ENCODE results near the gene MRPL21.

The MRPL21 gene

DNA sequence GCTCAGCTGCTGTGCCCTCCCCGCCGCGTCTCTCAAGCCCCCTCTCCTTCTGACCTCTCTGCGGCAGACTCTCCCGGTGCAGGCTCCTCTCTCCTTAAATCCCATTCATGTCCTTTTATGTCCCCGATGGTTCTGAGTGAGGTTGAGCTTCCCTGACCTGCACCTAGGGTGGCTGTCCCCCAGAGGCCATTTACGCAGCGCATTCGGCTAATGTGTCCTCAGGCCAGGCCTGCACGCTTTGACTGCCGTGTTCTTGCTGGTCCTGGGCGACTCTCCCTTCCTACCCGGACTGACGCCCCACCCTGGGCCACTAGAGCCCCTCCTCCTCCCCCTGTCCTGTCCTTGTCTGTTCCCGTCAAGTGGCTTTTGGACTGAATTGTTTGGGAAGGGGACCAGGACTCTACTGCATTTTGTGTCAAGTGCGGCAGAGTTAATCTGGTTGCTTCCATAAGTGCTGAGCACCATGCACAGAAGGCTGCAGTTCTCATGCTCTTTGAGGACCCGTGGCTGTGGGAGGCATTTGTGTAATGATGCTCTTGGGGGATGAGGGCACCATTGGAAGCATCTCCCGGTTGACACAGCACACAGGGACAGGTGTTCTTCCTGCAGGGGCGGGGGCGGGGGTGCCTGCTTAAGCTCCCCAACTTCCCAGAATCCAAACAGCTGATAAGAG, 37.2 kb upstream of the MRPL21 start:
- no peak overlapping the region for H3K4me3 ChIP-seq (ENCODE audit: low read length)
- no peak overlapping the region for H3K9ac ChIP-seq (ENCODE audit: low read depth, low read length)
- H3K9me3 ChIP-seq (replicated peaks; ENCODE audit: low read length) = no peaks in the 10 kb centered on the region
- peaks cover 1% of the 10 kb centered on the region for H3K4me1 ChIP-seq (ENCODE audit: control insufficient read depth, insufficient read depth, low read length)
- H3K36me3 ChIP-seq (ENCODE audit: insufficient read depth, low read length) = peaks cover 30% of the 10 kb centered on the region
- H3K4me2 ChIP-seq (ENCODE audit: low read length) = no peak overlapping the region
- no peaks in the 10 kb centered on the region for H3K27me3 ChIP-seq (ENCODE audit: control insufficient read depth, insufficient read depth, low read length)

DNA sequence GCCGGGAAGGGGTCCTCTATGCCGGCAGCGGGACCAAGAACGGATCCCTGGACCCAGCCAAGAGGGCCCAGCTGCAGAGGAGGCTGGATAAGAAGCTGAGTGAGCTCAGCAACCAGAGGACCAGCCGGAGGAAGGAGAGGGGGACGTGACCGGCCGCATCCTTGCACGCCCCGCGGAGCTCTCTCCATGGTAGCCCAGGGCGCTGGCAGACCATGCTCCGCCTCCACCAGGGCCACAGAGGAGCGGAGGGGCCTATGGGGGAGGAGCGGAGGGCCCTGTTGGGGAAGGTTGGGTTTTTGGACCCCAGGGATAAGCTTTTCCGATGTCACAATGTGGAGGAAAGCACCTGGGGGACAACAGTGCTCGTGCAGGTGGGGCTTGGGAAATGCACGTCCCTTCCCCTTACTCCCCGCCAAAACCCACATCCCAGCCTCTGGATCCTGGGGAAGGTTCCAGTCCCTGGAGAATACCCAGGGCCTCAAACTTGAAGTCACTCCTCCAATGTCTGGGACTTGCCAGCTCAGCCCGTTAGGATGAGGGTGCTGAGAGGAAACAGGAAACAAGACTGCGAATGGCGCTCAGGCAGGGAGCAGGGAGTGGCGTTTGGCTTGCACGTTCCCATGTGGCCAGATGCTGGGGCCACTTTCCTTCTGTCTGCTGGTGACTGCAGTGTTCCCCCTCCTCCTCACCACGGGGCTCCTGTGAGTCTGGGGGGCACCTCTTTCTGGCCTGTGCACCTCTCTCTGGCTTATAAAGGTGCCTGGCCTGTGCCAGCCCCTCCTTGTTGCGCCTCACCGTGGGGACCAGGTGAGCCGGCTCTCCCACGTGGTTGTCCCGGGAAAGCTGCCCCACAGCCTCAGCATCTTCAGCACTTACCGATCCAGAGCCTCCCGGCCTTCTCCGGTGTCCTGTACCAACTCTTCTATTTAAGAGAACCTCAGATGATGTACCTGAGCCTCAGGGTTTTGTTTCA, 36.2 kb upstream of the MRPL21 start:
- H3K9me3 ChIP-seq (replicated peaks; ENCODE audit: low read length) = no peaks in the 10 kb centered on the region
- no peak overlapping the region for H3K4me3 ChIP-seq (ENCODE audit: low read length)
- H3K36me3 ChIP-seq (ENCODE audit: insufficient read depth, low read length) = peaks cover 37% of the 10 kb centered on the region
- no peaks in the 10 kb centered on the region for H3K4me1 ChIP-seq (ENCODE audit: control insufficient read depth, insufficient read depth, low read length)
- H3K9ac ChIP-seq (ENCODE audit: low read depth, low read length) = no peak overlapping the region
- H3K4me2 ChIP-seq (ENCODE audit: low read length) = no peak overlapping the region
- H3K27me3 ChIP-seq (ENCODE audit: control insufficient read depth, insufficient read depth, low read length) = no peaks in the 10 kb centered on the region

- no peaks in the 10 kb centered on the region for H3K9me3 ChIP-seq (replicated peaks; ENCODE audit: low read length)
- no peaks in the 10 kb centered on the region for H3K27me3 ChIP-seq (ENCODE audit: control insufficient read depth, insufficient read depth, low read length)
- H3K4me1 ChIP-seq (ENCODE audit: control insufficient read depth, insufficient read depth, low read length) = no peaks in the 10 kb centered on the region
- H3K4me2 ChIP-seq (ENCODE audit: low read length) = no peak overlapping the region
- no peak overlapping the region for H3K4me3 ChIP-seq (ENCODE audit: low read length)
- H3K36me3 ChIP-seq (ENCODE audit: insufficient read depth, low read length) = peaks cover 40% of the 10 kb centered on the region
- no peak overlapping the region for H3K9ac ChIP-seq (ENCODE audit: low read depth, low read length)
Measured at GRCh38 chr11:68938816-68939582, 35.4 kb upstream of the MRPL21 start.

GRCh38 chr11:68938088-68938487, 34.5 kb upstream of the MRPL21 start:
- Histone ChIP-seq H3K36me3 (ENCODE audit: insufficient read depth, low read length) (peaks cover 43% of the 10 kb centered on the region), H3K9me3 (replicated peaks; ENCODE audit: low read length) (no peaks in the 10 kb centered on the region), H3K27me3 (ENCODE audit: control insufficient read depth, insufficient read depth, low read length) (no peaks in the 10 kb centered on the region), H3K4me1 (ENCODE audit: control insufficient read depth, insufficient read depth, low read length) (no peaks in the 10 kb centered on the region), H3K4me3 (ENCODE audit: low read length) (no peak overlapping the region), H3K9ac (ENCODE audit: low read depth, low read length) (no peak overlapping the region), H3K4me2 (ENCODE audit: low read length) (no peak overlapping the region)

GRCh38 chr11:68936676-68937620, 33.3 kb upstream of the MRPL21 start:
- Histone ChIP-seq H3K27me3 (ENCODE audit: control insufficient read depth, insufficient read depth, low read length) (no peaks in the 10 kb centered on the region), H3K9me3 (replicated peaks; ENCODE audit: low read length) (no peaks in the 10 kb centered on the region), H3K4me2 (ENCODE audit: low read length) (no peak overlapping the region), H3K36me3 (ENCODE audit: insufficient read depth, low read length) (peaks cover 46% of the 10 kb centered on the region), H3K4me3 (ENCODE audit: low read length) (no peak overlapping the region), H3K9ac (ENCODE audit: low read depth, low read length) (no peak overlapping the region), H3K4me1 (ENCODE audit: control insufficient read depth, insufficient read depth, low read length) (no peaks in the 10 kb centered on the region)

GRCh38 chr11:68936358-68936636, 32.7 kb upstream of the MRPL21 start:
- no peak overlapping the region for H3K4me3 ChIP-seq (ENCODE audit: low read length)
- no peak overlapping the region for H3K9ac ChIP-seq (ENCODE audit: low read depth, low read length)
- no peaks in the 10 kb centered on the region for H3K27me3 ChIP-seq (ENCODE audit: control insufficient read depth, insufficient read depth, low read length)
- H3K9me3 ChIP-seq (replicated peaks; ENCODE audit: low read length) = no peaks in the 10 kb centered on the region
- H3K4me1 ChIP-seq (ENCODE audit: control insufficient read depth, insufficient read depth, low read length) = no peaks in the 10 kb centered on the region
- H3K36me3 ChIP-seq (ENCODE audit: insufficient read depth, low read length) = peaks cover 46% of the 10 kb centered on the region
- H3K4me2 ChIP-seq (ENCODE audit: low read length) = no peak overlapping the region

DNA sequence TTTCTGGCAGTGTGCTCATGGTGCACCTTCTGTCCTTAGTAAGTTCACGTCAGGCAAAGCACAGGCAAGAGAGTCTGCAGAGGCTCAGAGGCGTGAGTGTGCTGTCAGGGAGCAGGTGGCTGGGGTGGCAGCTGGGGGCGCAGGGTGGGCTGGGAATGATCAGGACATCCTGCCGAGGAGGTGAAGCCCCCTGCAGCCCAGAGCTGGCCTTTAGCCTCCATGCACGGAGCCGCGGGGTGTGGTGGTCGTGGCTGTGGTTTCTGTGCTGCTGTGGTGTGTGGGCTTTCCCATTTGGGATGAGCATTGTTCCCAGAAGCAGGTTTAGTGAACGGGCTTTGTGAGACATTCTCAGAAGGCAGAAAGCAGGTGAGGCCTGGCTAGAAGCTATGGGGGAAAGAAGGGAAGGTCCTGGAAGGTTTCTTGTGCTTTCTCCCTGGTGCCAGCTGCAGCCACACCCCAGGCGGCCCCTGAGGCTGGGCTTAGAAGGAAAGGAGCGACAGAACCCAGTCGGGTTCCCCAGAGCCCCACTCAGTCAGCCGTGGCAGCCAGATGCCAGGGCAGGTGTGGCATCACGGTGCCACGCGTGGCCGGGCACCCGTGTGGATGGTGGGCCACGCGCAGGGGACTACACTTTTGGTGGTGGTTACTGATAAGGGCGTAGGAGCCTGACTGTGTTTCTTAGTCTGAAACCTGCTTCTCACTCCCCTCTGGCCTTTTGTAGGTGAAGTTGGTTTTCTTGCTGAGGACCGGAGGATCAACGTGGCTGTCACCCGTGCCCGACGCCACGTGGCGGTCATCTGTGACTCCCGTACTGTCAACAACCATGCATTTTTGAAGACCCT, 32.1 kb upstream of the MRPL21 start:
- H3K9me3 ChIP-seq (replicated peaks; ENCODE audit: low read length) = no peaks in the 10 kb centered on the region
- no peaks in the 10 kb centered on the region for H3K27me3 ChIP-seq (ENCODE audit: control insufficient read depth, insufficient read depth, low read length)
- H3K4me1 ChIP-seq (ENCODE audit: control insufficient read depth, insufficient read depth, low read length) = no peaks in the 10 kb centered on the region
- no peak overlapping the region for H3K4me2 ChIP-seq (ENCODE audit: low read length)
- H3K36me3 ChIP-seq (ENCODE audit: insufficient read depth, low read length) = peaks cover 47% of the 10 kb centered on the region
- H3K4me3 ChIP-seq (ENCODE audit: low read length) = no peak overlapping the region
- no peak overlapping the region for H3K9ac ChIP-seq (ENCODE audit: low read depth, low read length)

DNA sequence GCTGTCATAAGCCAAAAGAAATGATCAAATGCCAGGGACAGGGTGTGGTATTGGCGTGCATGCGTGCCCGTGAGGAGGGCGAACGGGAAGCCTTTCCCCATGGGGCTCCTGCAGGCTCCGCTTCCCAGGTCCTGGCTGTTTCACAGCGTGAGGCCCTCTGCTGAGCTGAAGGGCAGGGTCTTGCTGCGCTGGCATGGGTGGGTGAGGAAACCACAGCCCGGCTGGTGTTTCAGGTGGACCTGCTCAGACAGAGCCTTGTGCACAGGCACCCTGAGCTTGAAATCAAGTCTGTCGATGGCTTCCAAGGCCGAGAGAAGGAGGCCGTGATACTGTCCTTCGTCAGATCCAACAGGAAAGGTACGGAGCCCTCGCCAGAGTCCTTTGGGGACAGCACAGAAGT, 31.4 kb upstream of the MRPL21 start:
- Histone ChIP-seq H3K9ac (ENCODE audit: low read depth, low read length) (no peak overlapping the region), H3K4me2 (ENCODE audit: low read length) (no peak overlapping the region), H3K36me3 (ENCODE audit: insufficient read depth, low read length) (peaks cover 54% of the 10 kb centered on the region), H3K27me3 (ENCODE audit: control insufficient read depth, insufficient read depth, low read length) (no peaks in the 10 kb centered on the region), H3K4me3 (ENCODE audit: low read length) (no peak overlapping the region), H3K4me1 (ENCODE audit: control insufficient read depth, insufficient read depth, low read length) (no peaks in the 10 kb centered on the region), H3K9me3 (replicated peaks; ENCODE audit: low read length) (no peaks in the 10 kb centered on the region)

DNA sequence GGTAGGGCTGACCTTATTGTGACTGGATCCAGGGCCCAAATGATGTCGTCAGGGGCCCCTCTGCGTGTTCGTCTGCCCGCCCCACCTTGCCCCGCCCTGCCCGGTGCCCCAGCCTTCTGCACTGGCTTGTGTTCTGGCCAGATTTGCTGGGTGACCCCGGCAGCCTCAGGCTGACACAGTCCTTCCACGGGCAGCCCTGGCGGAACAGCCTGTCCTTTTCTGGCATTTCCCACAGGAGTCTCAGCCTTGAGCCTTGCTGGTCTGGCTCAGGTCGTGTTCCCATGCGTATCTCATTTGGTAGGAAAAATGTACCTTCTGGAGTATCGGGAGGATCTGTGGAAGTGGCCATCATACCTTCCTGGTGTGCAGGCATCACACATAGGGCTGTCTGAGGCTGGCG, 31.0 kb upstream of the MRPL21 start:
- Histone ChIP-seq H3K9me3 (replicated peaks; ENCODE audit: low read length) (no peaks in the 10 kb centered on the region), H3K36me3 (ENCODE audit: insufficient read depth, low read length) (peaks cover 55% of the 10 kb centered on the region), H3K4me2 (ENCODE audit: low read length) (no peak overlapping the region), H3K4me1 (ENCODE audit: control insufficient read depth, insufficient read depth, low read length) (no peaks in the 10 kb centered on the region), H3K9ac (ENCODE audit: low read depth, low read length) (no peak overlapping the region), H3K27me3 (ENCODE audit: control insufficient read depth, insufficient read depth, low read length) (no peaks in the 10 kb centered on the region), H3K4me3 (ENCODE audit: low read length) (no peak overlapping the region)

- H3K36me3 ChIP-seq (ENCODE audit: insufficient read depth, low read length) = peaks cover 58% of the 10 kb centered on the region
- H3K27me3 ChIP-seq (ENCODE audit: control insufficient read depth, insufficient read depth, low read length) = no peaks in the 10 kb centered on the region
- H3K9me3 ChIP-seq (replicated peaks; ENCODE audit: low read length) = no peaks in the 10 kb centered on the region
- H3K4me3 ChIP-seq (ENCODE audit: low read length) = no peak overlapping the region
- H3K4me1 ChIP-seq (ENCODE audit: control insufficient read depth, insufficient read depth, low read length) = no peaks in the 10 kb centered on the region
- H3K9ac ChIP-seq (ENCODE audit: low read depth, low read length) = no peak overlapping the region
- no peak overlapping the region for H3K4me2 ChIP-seq (ENCODE audit: low read length)
Measured at GRCh38 chr11:68934321-68934645, 30.7 kb upstream of the MRPL21 start.

All from skeletal muscle satellite cell (primary cell).